Spleen (tissue), 11 donors: Measurements from ENCODE around the gene UGT1A4. TPM values are rescaled to one million over a fixed set of nuclear protein-coding genes. Genes with fewer than 3 reads are reported as not detected.

ENCODE experiments used
- DNase-seq: peaks from one replicate; pipeline ENCODE4 v3.0.0-alpha.2; 2020
- H3K27ac ChIP-seq, 8 donors: fragments of 200-600 bp; sonication (generic) in 7 of 8; 1 replicate in 4 of 8; 2 replicates in 4 of 8; pipeline versions ENCODE4 v1.5.0 to v1.8.0; 2016 to 2021; ENCODE audit warnings: inconsistent platforms in 4 of 8, mild to moderate bottlenecking in 4 of 8, moderate library complexity in 1 of 8
- H3K27me3 ChIP-seq, 7 donors: fragments of 200-600 bp; sonication (generic) in 6 of 7; replicated peaks in 1 of 7; 1 replicate in 4 of 7; 2 replicates in 3 of 7; pipeline versions ENCODE4 v1.5.0 to v1.8.0; 2016 to 2021; ENCODE audit warnings: inconsistent platforms in 3 of 7, mild to moderate bottlenecking in 1 of 7
- H3K36me3 ChIP-seq, 6 donors: fragments of 200-600 bp; sonication (generic) in 5 of 6; 1 replicate in 4 of 6; 2 replicates in 2 of 6; pipeline versions ENCODE4 v1.5.0 to v1.8.0; 2016 to 2021; ENCODE audit warnings: inconsistent platforms in 2 of 6
- H3K4me1 ChIP-seq, 6 donors: fragments of 200-600 bp; sonication (generic) in 5 of 6; 1 replicate in 3 of 6; 2 replicates in 3 of 6; pipeline versions ENCODE4 v1.5.0 to v1.8.0; 2016 to 2021; ENCODE audit warnings: inconsistent platforms in 3 of 6
- H3K4me3 ChIP-seq, 8 donors: fragments of 200-600 bp; sonication (generic) in 7 of 8; 1 replicate in 4 of 8; 2 replicates in 4 of 8; pipeline versions ENCODE4 v1.5.0 to v1.8.0; 2016 to 2021; ENCODE audit warnings: inconsistent platforms in 4 of 8, mild to moderate bottlenecking in 4 of 8, moderate library complexity in 2 of 8
- H3K9me3 ChIP-seq, 8 donors: fragments of 200-600 bp; sonication (generic) in 7 of 8; 1 replicate in 4 of 8; 2 replicates in 4 of 8; pipeline versions ENCODE4 v1.5.0 to v1.8.0; 2016 to 2021; ENCODE audit warnings: inconsistent platforms in 4 of 8
- POLR2A ChIP-seq, 3 donors: fragments of 450-650 bp; IDR thresholded peaks; one replicate each; pipeline ENCODE4 v1.5.1; 2017; ENCODE audit warnings: antibody characterized with exemption in 3 of 3, mild to moderate bottlenecking in 1 of 3
- POLR2AphosphoS5 ChIP-seq, 3 donors: sonication (generic); formaldehyde crosslinking; IDR thresholded peaks; one replicate each; pipeline ENCODE4 v1.5.1; 2017; ENCODE audit warnings: antibody characterized with exemption in 3 of 3
- WGBS, 5 donors: extraction: QIAGEN DNeasy Blood & Tissue Kit in 3 of 5; methylation state at CpG; one replicate each; pipeline versions ENCODE4 v1.1.5 to v1.1.7; 2013 to 2018; 5-methylcytosine and 5-hydroxymethylcytosine counted together
- intact Hi-C: fragments of 100-400 bp; cut with DNase I; formaldehyde crosslinking; loops from one replicate; pipeline ENCODE4 v1.15.0; 2023; ENCODE audit warnings: low total_unique reads
- polyA plus RNA-seq, 3 donors: library from polyadenylated mRNA; stranded (reverse); fragments of 200-250 nt; gene quantifications; one replicate each; pipeline ENCODE4 v1.2.1, GENCODE V29; 2013
- total RNA-seq, 7 donors: library from RNA; depleted of rRNA in 3 of 7; stranded (reverse); fragments of >200 nt in 3 of 7; fragmentation: NEBNext Ultra II Directional in 4 of 7; extraction: Animal tissue kit (Norgen Biotek cat#: 25700) in 4 of 7; gene quantifications; one replicate each; pipeline versions ENCODE4 v1.1.0 to v1.2.1, GENCODE V29; 2016 to 2021
- TF ChIP-seq, protein P1 (sequence below), 11 experiments: fragments of 200-600 bp in 7 of 11; fragments of 450-650 bp in 4 of 11; sonication (generic) in 4 of 11; IDR thresholded peaks in 8 of 11; conservative IDR thresholded peaks in 3 of 11; 1 replicate in 7 of 11; 2 replicates in 4 of 11; pipeline versions ENCODE4 v1.4.0 to v1.8.0; 2016 to 2021; ENCODE audit warnings: antibody characterized with exemption in 11 of 11, inconsistent platforms in 4 of 11, mild to moderate bottlenecking in 1 of 11
- donor health status: healthy with polysubstance abuse.
- donor health status: DM: no; HTN: no; CAD: no; lungs with moderate emphysema.
- donor health status: DM: no; HTN: no; CAD: no.
- donor health status: Bipolar disorder and iron deficiency.
- donor health status: healthy.
- donor health status: DM: no; HTN: no; CAD: no.
- donor health status: DM: yes; HTN: yes; CAD: no.

Gene UGT1A4
- total and polyA plus RNA-seq, 10 donors, result not detected

DNA sequence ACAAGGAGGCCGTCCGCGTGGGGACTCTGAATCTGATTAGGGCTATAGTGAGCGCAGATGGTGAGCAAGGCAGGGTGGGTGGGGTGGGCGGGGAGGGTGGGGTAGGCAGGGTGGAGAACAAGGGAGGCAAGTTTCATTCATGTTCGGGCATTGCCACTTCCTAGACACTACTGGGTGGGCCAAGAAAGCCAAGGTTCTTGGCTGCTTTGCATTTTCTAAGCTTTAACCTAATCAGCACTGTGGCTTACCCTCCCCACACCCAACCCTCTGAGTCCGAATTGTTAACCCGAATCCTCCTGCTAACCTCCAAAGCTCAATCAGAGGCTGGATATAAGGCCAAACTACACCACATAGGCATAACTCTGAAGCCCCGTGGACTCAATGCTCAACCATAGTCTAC lies 77.7 kb downstream of the UGT1A4 start:
- H3K36me3 ChIP-seq, result no peaks in the 10 kb centered on the region
- peak; percentile 39 for DNase-seq
- no peaks in the 10 kb centered on the region for H3K9me3 ChIP-seq
- H3K4me3 ChIP-seq, result no peak overlapping the region
- H3K4me1 ChIP-seq, result no peaks in the 10 kb centered on the region
- no peak for TF ChIP-seq POLR2AphosphoS5 (IDR thresholded peaks at IDR 0.05)
- TF ChIP-seq, protein P1, sequence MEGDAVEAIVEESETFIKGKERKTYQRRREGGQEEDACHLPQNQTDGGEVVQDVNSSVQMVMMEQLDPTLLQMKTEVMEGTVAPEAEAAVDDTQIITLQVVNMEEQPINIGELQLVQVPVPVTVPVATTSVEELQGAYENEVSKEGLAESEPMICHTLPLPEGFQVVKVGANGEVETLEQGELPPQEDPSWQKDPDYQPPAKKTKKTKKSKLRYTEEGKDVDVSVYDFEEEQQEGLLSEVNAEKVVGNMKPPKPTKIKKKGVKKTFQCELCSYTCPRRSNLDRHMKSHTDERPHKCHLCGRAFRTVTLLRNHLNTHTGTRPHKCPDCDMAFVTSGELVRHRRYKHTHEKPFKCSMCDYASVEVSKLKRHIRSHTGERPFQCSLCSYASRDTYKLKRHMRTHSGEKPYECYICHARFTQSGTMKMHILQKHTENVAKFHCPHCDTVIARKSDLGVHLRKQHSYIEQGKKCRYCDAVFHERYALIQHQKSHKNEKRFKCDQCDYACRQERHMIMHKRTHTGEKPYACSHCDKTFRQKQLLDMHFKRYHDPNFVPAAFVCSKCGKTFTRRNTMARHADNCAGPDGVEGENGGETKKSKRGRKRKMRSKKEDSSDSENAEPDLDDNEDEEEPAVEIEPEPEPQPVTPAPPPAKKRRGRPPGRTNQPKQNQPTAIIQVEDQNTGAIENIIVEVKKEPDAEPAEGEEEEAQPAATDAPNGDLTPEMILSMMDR (IDR thresholded peaks at IDR 0.05 in 8 of 11, conservative IDR thresholded peaks at IDR 0.05 in 3 of 11), result no peak
- TF ChIP-seq POLR2A (IDR thresholded peaks at IDR 0.05), result no peak
- WGBS, 5 donors, result 85 to 96% (median 89%) methylated on average over 8 to 9 of the region's 9 CpGs
- intact Hi-C loops, result no loop called here
- no peak overlapping the region for H3K27ac ChIP-seq
- H3K27me3 ChIP-seq, result peaks cover 0 to 19% (median 0%) of the 10 kb centered on the region in 7 donors

DNA sequence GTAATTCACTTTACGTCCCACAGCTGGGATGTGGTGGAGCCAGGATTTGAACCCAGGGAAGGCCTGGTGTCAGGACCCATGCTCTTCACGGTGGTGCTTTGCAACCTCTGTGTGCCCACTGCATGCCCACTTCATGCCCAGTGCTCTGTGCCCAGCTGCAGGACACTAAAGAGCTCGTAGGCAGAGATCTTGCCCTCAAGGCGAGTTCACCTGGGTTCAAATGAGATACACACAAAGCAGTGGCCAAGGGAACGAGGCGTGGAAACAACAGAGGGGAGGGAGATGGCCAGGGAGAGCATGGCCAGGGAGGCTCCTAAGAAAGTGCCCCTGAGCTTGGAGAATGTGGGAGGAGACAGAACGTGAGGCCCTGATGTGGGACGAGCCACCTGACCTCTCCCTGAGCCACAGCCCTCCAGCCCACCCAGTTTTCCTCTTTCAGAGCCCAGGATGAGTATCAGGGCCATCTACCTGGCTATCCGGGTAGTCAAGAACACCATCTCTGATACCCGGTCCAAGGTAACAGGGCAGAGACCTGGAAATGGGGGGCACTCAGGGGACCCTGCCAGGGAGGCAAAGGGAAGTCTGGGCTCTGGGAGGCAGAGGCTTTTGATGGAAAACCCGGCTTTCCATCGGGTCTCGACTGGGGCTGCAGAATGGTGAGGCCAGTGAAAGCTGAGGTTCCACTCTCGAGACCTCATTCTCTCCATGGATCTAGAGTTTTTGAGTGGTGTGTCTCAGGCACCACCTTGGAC lies 80.0 kb downstream of the UGT1A4 start:
- Histone ChIP-seq H3K4me1 (no peaks in the 10 kb centered on the region), H3K27ac (no peak overlapping the region), H3K27me3 (peaks cover 0 to 18% (median 0%) of the 10 kb centered on the region in 7 donors), H3K36me3 (no peaks in the 10 kb centered on the region), H3K4me3 (no peak overlapping the region), H3K9me3 (no peaks in the 10 kb centered on the region)
- 70 to 88% (median 81%) methylated on average over 14 of the region's 14 CpGs for WGBS, 5 donors
- DNase-seq, result peak; percentile 51
- no peak for TF ChIP-seq POLR2A (IDR thresholded peaks at IDR 0.05)
- TF ChIP-seq, protein P1 (IDR thresholded peaks at IDR 0.05 in 8 of 11, conservative IDR thresholded peaks at IDR 0.05 in 3 of 11), result no peak
- no peak for TF ChIP-seq POLR2AphosphoS5 (IDR thresholded peaks at IDR 0.05)
- intact Hi-C loops, result no loop called here

DNA sequence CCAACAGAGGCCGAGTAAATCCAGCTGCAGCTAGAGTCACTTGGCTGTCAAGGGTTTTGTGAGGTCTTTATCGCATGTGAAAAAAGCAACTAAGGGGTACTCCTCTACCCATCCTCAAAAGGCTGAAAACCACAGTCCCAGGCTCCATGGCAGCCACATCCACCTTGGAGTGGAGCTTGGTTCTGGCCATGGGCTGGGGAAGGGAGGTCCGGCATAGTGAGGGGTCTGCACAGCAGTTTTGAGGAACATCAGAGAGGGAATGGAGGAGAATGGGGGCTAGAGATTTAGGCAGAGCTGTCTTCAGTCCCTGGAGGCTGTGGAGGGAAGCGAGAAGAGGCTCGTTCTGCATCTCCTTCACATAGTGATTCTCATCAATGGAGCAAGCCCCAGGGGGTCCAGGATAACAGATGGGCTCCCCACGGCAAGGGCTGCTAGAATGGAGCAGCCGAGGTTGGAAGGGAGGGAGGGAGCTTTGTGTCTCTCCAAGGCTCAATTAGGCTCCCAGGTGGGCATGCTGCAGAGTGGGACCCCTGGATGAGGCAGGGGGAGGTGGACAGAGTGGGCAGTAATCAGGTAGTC lies 80.6 kb downstream of the UGT1A4 start:
- Histone ChIP-seq H3K4me3 (no peak overlapping the region), H3K36me3 (no peaks in the 10 kb centered on the region), H3K27me3 (peaks cover 0 to 17% (median 0%) of the 10 kb centered on the region in 7 donors), H3K4me1 (no peaks in the 10 kb centered on the region), H3K27ac (no peak overlapping the region), H3K9me3 (no peaks in the 10 kb centered on the region)
- intact Hi-C loops, result no loop called here
- no peak for TF ChIP-seq POLR2A (IDR thresholded peaks at IDR 0.05)
- TF ChIP-seq, protein P1 (IDR thresholded peaks at IDR 0.05 in 8 of 11, conservative IDR thresholded peaks at IDR 0.05 in 3 of 11), result no peak
- no peak for TF ChIP-seq POLR2AphosphoS5 (IDR thresholded peaks at IDR 0.05)
- DNase-seq, result peak; percentile 37
- 58 to 68% (median 63%) methylated on average over 7 of the region's 7 CpGs for WGBS, 5 donors

DNA sequence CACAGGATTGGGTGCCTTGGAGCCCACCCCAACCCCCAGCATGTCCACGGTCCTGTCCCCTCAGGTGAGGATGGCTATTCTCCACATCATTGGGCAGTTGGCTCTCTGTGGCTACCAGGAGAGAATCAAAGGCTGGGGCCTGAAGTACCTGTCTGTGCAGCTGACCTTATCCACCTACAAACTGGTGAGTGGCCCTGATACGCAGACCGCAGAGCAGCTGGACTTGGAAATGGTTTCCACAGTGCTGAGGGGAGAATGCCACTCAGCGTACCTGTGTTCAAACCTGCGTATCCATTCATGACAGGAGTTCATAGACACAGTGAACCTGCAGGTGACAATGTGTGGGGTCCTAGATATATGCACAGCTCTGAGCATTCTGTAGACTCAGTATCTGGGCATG lies 81.2 kb downstream of the UGT1A4 start:
- H3K27me3 ChIP-seq, result peaks cover 0 to 20% (median 0%) of the 10 kb centered on the region in 7 donors
- no peaks in the 10 kb centered on the region for H3K4me1 ChIP-seq
- no peak for DNase-seq
- TF ChIP-seq, protein P1 (IDR thresholded peaks at IDR 0.05 in 8 of 11, conservative IDR thresholded peaks at IDR 0.05 in 3 of 11), result no peak
- TF ChIP-seq POLR2A (IDR thresholded peaks at IDR 0.05) (no peak), POLR2AphosphoS5 (IDR thresholded peaks at IDR 0.05) (no peak)
- H3K4me3 ChIP-seq, result no peak overlapping the region
- no peak overlapping the region for H3K27ac ChIP-seq
- no peaks in the 10 kb centered on the region for H3K36me3 ChIP-seq
- intact Hi-C loops, result no loop called here
- H3K9me3 ChIP-seq, result no peaks in the 10 kb centered on the region
- WGBS, 5 donors, result 44 to 79% (median 58%) methylated on average over 3 to 5 of the region's 5 CpGs
